ENCODE results near the gene ITPR2.

Gene ITPR2

DNA sequence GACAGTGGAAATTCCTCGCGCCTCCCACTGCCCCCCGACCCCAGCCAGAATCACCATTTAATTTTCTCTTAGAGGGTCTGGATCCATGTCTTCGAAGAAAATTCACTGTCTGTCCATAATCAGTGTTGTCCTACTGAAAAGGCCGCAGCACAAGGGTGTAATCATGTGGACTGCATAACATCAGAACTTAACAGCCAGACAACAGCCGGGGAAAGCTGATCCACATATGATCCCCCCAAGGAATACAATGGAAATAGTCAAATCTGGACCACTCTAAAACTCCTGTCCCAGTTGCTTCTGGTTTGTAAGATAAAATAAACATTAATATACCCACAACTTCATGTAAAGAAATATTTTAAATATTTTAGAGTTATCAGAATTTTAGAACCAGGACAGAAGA is 460.1 kb downstream of the ITPR2 start:
- TF ChIP-seq POLR2AphosphoS5 (IDR thresholded peaks at IDR 0.05; ENCODE audit: low read depth): no peak
- TF ChIP-seq SPI1 (IDR thresholded peaks at IDR 0.05; ENCODE audit: borderline replicate concordance, low read depth): no peak
- TF ChIP-seq, protein P1, sequence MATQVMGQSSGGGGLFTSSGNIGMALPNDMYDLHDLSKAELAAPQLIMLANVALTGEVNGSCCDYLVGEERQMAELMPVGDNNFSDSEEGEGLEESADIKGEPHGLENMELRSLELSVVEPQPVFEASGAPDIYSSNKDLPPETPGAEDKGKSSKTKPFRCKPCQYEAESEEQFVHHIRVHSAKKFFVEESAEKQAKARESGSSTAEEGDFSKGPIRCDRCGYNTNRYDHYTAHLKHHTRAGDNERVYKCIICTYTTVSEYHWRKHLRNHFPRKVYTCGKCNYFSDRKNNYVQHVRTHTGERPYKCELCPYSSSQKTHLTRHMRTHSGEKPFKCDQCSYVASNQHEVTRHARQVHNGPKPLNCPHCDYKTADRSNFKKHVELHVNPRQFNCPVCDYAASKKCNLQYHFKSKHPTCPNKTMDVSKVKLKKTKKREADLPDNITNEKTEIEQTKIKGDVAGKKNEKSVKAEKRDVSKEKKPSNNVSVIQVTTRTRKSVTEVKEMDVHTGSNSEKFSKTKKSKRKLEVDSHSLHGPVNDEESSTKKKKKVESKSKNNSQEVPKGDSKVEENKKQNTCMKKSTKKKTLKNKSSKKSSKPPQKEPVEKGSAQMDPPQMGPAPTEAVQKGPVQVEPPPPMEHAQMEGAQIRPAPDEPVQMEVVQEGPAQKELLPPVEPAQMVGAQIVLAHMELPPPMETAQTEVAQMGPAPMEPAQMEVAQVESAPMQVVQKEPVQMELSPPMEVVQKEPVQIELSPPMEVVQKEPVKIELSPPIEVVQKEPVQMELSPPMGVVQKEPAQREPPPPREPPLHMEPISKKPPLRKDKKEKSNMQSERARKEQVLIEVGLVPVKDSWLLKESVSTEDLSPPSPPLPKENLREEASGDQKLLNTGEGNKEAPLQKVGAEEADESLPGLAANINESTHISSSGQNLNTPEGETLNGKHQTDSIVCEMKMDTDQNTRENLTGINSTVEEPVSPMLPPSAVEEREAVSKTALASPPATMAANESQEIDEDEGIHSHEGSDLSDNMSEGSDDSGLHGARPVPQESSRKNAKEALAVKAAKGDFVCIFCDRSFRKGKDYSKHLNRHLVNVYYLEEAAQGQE (IDR thresholded peaks at IDR 0.05; ENCODE audit: insufficient replicate concordance, low read depth): no peak
- TF ChIP-seq, protein P2, sequence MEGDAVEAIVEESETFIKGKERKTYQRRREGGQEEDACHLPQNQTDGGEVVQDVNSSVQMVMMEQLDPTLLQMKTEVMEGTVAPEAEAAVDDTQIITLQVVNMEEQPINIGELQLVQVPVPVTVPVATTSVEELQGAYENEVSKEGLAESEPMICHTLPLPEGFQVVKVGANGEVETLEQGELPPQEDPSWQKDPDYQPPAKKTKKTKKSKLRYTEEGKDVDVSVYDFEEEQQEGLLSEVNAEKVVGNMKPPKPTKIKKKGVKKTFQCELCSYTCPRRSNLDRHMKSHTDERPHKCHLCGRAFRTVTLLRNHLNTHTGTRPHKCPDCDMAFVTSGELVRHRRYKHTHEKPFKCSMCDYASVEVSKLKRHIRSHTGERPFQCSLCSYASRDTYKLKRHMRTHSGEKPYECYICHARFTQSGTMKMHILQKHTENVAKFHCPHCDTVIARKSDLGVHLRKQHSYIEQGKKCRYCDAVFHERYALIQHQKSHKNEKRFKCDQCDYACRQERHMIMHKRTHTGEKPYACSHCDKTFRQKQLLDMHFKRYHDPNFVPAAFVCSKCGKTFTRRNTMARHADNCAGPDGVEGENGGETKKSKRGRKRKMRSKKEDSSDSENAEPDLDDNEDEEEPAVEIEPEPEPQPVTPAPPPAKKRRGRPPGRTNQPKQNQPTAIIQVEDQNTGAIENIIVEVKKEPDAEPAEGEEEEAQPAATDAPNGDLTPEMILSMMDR (IDR thresholded peaks at IDR 0.05; ENCODE audit: insufficient read depth, low read length): no peak
- no peak for TF ChIP-seq GABPA (IDR thresholded peaks at IDR 0.05; ENCODE audit: low read depth)
- no peaks in the 10 kb centered on the region for H3K27me3 ChIP-seq (ENCODE audit: insufficient read depth, poor library complexity, severe bottlenecking)
- H3K27ac ChIP-seq (replicated peaks): no peak overlapping the region
- DNase-seq (ENCODE audit: low read depth in 1 of 2, low spot score in 1 of 2): no peak
- no peak overlapping the region for H3K4me3 ChIP-seq (replicated peaks; ENCODE audit: insufficient read depth, low read length)

DNA sequence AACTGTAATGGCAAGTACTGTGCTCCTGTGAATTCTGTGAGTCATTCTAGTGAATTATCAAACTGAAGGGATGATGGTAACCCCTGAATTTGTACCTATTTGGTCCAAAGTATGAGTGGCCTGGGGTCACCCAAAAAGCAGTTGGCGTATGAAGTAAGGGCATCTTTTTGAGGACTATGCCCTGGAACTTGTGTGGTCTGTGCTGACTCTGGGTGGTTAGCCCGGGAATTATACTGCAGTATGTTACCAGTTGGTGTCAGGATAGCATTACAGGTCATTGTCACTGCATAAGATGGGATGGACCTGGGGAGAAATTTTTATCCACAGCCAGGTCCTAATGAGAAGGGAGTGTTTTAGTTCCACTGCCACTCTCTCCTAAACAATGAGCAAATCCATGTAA is 462.9 kb downstream of the ITPR2 start:
- H3K4me3 ChIP-seq (replicated peaks; ENCODE audit: insufficient read depth, low read length): no peak overlapping the region
- TF ChIP-seq, protein P1 (IDR thresholded peaks at IDR 0.05; ENCODE audit: insufficient replicate concordance, low read depth): no peak
- TF ChIP-seq, protein P2 (IDR thresholded peaks at IDR 0.05; ENCODE audit: insufficient read depth, low read length): no peak
- TF ChIP-seq POLR2AphosphoS5 (IDR thresholded peaks at IDR 0.05; ENCODE audit: low read depth) (no peak), GABPA (IDR thresholded peaks at IDR 0.05; ENCODE audit: low read depth) (no peak), SPI1 (IDR thresholded peaks at IDR 0.05; ENCODE audit: borderline replicate concordance, low read depth) (no peak)
- no peak for DNase-seq (ENCODE audit: low read depth in 1 of 2, low spot score in 1 of 2)
- no peaks in the 10 kb centered on the region for H3K27me3 ChIP-seq (ENCODE audit: insufficient read depth, poor library complexity, severe bottlenecking)
- H3K27ac ChIP-seq (replicated peaks): no peak overlapping the region

DNA sequence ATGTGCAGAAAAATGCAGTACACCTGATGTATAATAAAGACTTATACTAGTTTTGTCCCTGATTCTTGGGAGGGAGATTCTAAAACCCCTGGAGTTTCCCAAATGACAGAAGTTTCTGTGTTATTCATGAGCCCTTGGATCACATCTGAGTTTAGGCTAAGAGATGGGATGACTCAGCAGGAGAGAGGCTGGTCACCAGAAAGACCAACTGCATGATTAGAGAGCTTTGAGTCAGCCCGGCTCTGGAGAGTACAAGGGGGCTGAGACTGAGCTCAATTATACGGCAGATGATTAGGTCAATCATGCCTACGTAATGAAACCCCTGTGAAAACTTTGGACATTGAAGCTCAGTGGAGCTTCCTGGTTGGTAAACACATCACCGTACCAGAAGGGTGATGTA is 463.4 kb downstream of the ITPR2 start:
- H3K27ac ChIP-seq (replicated peaks): no peak overlapping the region
- TF ChIP-seq SPI1 (IDR thresholded peaks at IDR 0.05; ENCODE audit: borderline replicate concordance, low read depth): no peak
- no peak for TF ChIP-seq POLR2AphosphoS5 (IDR thresholded peaks at IDR 0.05; ENCODE audit: low read depth)
- no peak for TF ChIP-seq GABPA (IDR thresholded peaks at IDR 0.05; ENCODE audit: low read depth)
- TF ChIP-seq, protein P1 (IDR thresholded peaks at IDR 0.05; ENCODE audit: insufficient replicate concordance, low read depth): no peak
- TF ChIP-seq, protein P2 (IDR thresholded peaks at IDR 0.05; ENCODE audit: insufficient read depth, low read length): no peak
- H3K27me3 ChIP-seq (ENCODE audit: insufficient read depth, poor library complexity, severe bottlenecking): no peaks in the 10 kb centered on the region
- no peak for DNase-seq (ENCODE audit: low read depth in 1 of 2, low spot score in 1 of 2)
- no peak overlapping the region for H3K4me3 ChIP-seq (replicated peaks; ENCODE audit: insufficient read depth, low read length)

Data from HL-60 (cell line).